Esophagus mucosa (tissue), 1 donor: ENCODE results near the gene DCAF17. TPM values are rescaled to one million over a fixed set of nuclear protein-coding genes. Genes with fewer than 3 reads are reported as not detected.
"Not testable (repeated sequence)": the region's sequence is repeated elsewhere in the genome, so short reads cannot be mapped to it uniquely, and the experiment has no call there.

ENCODE experiments used
- ATAC-seq: fragments of 200-7000 bp; cut with Tn5 transposase; one replicate; pipeline ENCODE4 v1.9.1; 2020
- total RNA-seq: library from RNA; stranded (reverse); gene quantifications from one replicate; pipeline ENCODE4 v1.2.4, GENCODE V29; 2023
- donor health status: DM: yes; HTN: yes; CAD: no.

DCAF17 gene
- total RNA-seq, 1 donor from 2014 or later: 9.4 TPM

DNA sequence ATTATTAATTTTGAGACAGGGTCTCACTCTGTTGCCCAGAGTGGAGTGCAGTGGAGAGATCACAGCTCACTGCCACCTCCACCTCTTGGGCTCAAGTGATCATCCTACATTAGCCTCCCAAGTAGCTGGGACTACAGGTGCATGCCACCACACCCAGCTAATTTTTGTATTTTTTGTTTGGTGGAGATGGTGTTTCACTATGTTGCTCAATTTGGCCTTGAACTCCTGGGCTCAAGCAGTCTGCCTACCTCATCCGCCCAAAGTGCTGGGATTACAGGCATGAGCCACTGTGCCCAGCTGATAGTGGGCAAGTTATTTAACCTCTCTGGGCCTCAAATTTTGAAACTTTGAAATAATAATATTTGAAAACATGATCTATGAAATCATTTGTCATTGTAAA, 26.5 kb downstream of the DCAF17 start:
- no peak for ATAC-seq

DNA sequence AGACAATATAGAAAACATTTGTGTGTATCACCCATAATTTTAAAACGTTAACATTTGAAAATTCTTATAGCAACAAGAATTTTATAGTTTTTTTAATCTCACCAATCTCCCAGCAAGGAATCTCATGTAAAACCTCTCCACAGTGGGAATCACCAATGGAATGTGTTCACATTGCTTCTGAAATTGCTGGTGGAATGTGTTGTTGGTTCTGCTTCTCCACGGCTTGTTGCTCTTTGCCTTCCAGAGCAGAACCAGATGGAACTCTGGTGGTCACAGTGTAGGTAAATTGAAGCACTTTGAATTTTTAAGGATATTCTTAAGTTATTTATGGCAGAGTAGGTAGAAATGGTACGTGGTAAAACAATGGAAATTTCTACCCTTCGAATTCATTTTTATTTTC, 35.1 kb downstream of the DCAF17 start:
- no peak for ATAC-seq

DNA sequence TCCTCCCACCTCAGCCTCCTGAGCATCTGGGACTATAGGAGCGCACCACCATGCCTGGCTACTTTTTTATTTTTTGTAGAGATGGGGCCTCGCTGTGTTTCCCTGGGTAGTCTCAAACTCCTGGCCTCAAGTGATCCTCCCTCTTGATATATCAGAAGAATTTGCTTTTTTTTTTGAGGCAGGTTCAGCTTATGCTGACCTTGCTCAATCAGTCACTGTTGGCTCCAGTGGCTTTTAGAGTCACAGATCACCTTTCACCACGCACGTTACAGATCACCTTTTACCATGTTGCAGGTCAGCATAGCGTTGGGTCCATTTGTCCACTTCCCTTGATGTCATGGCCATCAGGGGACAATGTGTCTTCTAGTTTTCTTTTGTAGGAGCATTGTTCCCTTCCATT, 36.1 kb downstream of the DCAF17 start:
- no peak for ATAC-seq

DNA sequence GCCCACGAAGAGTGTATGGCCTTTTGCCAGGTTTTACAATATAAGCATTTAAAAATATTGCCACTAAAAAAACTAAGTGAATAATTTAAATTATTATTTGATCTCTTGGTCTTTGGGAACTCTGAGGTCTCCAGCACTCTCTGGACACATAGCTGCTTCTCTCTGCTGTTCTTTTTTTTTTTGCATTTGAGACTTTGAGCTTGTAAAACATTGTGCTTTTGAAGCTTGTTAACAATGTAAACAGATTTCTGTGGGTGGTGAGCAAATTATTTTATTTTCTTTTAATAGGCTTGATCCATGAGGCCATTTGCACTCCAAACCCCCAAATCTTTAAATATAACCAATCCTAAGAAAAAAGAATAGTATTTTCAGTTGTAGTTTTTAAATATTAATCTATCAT, 42.0 kb downstream of the DCAF17 start:
- no peak for ATAC-seq

DNA sequence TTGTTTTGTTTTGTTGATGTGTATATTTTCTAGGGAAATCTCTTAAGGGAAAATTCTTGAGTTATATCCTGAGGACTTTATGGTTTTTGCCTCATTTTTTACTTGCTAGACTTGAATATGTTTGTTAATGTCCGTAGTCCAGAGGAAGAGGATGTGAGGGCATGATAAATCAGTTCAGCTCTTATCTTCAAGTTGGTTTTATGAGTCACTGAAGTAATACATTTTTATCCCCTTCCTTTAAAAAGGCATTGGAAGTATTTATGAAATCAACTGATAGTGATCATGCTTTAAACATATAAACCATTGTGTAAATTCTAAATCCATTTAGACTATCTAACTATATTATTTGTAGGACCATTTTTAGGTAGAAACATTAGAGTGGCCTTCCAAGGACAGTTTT, 44.3 kb downstream of the DCAF17 start:
- ATAC-seq: no peak

DNA sequence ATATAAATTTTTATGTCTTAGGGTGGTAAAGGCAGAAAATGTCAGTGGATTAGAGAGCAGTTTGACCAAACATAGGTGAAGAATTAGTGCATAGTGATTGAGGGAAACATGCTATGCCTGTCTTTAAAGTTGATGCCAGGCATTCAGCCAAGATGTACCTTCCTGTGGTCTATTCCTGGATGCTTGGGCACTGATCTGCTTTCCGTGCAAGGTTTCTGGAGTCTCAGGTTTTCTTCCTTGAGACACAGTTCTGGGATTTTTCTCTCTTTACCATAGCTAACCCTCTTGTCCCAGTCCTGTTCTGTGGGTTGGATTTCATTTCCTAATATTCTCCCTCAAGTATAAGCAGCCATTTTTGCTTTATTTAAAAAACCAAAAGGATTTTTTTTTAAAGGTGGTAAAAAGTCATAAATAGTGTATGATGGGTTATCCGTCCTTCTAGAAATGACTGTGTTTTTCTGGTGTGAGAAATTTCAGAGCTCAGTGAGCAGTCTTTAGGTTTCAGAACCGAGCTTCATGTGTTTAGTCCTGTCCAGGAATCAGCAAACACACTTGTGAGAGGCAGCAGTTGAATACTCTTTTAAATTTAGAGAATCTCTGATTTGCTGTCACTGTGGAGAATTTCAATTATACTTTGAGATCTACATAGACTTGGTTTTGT, 45.3 kb downstream of the DCAF17 start:
- no peak for ATAC-seq

DNA sequence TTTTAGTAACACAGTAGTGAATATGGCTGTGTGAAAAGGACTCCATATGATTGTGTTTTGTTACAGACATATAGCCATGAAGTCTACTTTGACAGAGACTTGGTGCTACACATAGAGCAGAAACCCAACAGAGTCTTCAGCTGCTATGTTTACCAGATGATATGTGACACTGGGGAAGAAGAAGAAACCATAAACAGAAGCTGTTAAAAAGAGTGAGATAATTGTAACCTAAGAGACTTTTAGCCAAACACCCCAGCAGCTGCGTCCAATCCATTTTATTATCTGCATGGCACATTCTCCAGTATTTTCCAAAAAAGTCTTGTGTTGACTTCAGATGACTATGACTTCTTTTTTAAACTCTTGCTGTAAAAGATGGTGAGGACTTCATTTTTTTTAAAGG, 46.9 kb downstream of the DCAF17 start:
- ATAC-seq: no peak

DNA sequence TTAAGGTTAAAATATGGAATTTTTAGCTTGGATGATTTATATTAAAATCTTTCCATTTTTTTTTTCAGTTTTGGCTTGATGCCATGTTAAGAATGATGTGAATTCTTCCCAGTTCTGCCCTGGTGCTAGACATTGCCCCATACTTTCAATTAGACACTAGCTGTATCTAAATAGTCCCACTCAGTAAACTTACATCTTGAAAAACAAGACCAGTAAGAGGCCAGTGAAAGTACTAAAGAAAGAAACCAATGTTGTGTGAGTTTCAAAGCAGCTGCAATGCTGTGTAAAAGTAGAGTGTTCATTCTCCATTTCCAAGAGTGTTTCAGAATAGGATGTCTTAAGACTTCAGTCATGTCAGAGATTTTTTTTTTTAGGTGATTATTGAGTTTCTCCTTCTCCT, 48.3 kb downstream of the DCAF17 start:
- no peak for ATAC-seq

DNA sequence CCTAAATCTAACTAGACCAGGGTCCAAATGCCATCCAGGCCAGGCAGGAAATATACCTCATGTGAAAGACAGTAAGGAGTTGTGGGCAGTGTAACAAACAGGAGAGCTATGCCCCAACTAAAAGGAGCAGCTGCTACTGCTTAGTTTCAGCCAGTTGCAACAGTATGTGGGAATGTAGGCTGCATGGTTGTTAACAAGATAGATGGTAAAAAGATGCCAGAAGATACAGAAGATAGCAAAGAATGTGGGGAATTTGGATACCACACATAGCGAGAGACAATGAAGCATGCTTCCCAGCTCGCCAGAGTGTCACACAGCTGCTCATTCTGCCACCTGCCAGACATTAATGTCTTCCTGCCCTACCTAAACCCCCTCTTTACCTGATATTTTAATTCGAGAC, 48.9 kb downstream of the DCAF17 start:
- no peak for ATAC-seq

DNA sequence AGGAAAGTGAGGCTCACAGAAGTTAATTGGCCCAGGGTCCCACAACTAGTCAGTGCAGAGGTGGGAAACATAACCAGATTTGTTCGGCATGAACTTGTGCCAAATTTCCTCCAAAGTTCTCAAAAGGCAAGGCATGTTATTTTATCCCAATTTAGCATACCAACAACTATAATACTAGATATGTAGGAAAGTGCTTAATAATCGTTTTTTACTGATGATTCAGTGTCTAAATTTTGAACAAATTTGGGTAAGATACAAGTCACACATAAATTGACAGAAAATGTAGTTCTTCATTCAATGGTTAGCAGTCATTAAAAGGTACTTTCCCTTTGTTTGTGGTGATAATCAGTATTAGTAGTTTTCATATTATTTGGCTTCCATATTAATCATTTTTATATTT, 49.8 kb downstream of the DCAF17 start:
- ATAC-seq: no peak

DNA sequence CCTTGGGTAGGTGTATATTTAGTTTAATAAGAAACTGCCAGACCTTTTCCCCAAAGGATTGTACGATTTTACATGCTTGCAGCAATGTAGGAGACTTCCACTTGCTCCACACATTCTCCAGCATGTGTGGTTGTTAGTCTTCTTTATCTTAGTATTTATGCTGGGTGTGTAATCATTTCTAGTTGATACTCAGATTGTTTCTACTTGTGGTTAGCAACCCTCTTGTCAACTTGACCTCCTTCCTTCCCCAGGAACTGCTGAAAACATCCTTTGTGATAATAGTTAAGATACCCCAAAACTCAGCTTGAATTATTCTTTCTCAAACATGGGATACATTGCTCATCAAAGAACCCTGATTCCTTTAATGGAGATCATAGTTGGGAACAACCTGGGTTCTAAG, 51.1 kb downstream of the DCAF17 start:
- no peak for ATAC-seq

DNA sequence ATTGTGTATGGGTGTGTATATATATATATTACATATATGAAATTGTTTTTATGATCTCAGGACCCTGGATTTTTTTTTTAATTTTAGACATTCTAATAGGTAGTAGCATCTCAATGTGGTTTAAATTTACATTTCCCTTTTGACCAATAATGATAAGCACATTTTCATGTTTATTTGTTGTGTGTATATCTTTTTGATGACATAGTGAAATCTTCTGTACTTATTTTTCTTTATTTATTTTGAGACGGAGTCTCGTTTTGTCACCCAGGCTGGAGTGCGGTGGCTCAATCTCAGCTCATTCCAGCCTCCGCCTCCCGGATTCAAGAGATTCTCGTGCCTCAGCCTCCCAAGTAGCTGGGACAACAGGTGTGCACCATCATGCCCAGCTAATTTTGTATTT, 53.2 kb downstream of the DCAF17 start:
- no peak for ATAC-seq

DNA sequence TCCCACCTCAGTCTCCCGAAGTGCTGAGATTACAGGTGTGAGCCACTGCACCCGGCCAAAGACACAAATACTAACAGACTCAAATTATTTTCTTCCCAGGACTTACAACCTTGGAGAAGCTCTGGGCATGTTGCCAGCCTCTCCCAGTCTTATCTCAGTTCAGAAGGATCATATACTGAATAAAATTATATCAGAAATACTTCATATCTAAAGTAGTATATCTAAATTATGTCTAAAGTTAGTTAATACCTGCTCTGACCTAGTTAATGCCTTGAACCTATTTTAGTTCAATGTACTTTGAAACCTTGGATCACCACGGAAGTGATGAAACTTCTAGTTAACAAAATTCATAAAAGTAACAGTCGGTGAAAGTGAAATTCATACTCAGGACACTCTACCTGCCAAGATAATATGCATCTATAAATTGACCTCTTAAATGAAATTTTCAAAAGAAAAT, 53.8 kb downstream of the DCAF17 start:
- ATAC-seq: no peak

DNA sequence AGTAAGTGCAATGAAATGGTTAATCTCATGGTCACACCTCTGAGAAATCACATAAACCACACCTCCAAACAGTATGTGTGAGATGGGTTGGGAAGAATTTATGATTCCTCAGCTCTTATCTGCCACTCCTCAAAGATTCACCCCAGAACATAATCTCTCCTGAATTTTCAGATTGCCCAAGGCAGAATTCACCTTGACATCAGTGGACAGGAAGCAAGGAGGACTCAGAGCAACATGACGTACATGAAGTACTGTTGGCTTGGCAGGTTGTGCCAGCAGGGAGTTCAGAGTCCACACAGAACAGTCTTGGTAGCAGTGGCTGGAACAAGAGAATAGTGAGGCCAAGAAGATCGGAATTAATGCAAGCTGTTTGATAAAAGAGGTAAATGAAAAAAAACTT, 56.6 kb downstream of the DCAF17 start:
- no peak for ATAC-seq

DNA sequence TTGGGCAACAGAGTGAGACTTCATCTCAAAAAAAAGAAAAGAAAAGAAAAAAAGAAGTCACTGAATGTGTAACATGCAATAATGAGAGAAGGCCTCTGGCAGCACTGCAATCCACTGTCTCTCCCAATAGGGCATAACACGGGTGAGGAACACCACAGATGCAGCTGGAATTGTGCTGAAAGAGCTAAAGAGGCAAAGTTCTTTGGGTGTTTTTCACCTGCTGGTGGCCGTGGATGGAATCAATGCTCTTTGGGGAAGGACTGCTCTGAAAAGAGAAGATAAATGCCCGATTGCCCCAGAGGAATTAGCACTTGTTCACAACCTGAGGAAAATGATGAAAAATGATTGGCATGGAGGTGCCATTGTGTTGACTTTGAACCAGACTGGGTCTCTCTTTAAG, 57.3 kb downstream of the DCAF17 start:
- no peak for ATAC-seq

DNA sequence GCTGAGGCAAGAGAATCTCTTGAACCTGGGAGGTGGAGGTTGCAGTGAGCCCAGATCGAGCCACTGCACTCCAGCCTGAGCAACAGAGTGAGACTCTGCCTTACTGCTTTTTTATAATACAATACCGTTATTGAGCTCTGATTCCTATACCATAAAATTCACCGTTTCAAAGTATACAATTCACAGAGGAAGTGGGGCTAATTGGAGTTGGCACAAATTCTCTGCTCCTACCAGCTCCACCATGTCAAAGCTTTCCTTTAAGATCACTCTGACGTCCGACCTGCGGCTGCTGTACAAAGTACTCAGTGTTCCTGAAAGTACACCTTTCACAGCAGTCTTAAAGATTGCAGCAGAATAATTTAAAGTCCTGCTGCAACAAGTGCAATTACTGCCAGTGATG, 58.6 kb downstream of the DCAF17 start:
- no peak for ATAC-seq

DNA sequence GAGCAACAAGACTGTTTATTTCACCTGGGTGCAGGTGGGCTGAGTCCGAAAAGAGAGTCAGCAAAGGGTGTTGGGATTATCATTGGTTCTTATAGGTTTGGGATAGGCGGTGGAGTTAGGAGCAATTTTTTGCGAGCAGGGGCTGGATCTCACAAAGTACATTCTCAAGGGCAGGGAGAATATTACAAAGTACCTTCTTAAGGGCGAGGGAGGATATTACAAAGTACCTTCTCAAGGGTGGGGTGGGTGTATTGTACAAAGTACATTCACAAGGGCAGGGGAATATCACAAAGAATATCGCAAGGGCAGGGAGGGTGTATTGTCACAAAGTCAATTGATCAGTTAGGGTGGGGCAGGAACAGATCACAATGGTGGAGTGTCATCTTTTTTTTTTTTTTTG, 63.6 kb downstream of the DCAF17 start:
- ATAC-seq: not testable (repeated sequence)

DNA sequence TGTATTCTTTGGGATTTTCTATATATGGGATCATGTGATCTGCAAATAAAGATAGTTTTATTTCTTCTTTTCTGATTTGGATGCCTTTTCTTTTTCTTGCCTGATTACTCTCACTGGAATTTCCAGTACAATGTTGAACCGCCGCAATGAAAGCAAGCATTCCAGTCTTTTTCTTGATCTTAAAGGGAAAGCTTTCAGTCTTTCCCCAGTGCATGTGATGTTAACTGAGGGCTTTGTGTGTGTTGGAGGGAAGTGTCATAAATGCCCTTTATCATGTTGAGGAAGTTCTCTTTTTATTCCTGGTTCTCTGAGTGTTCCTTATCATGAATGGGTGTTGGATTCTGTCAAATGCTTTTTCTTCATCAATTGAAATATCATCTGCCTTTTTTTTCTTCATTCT, 71.3 kb downstream of the DCAF17 start:
- ATAC-seq: no peak

DNA sequence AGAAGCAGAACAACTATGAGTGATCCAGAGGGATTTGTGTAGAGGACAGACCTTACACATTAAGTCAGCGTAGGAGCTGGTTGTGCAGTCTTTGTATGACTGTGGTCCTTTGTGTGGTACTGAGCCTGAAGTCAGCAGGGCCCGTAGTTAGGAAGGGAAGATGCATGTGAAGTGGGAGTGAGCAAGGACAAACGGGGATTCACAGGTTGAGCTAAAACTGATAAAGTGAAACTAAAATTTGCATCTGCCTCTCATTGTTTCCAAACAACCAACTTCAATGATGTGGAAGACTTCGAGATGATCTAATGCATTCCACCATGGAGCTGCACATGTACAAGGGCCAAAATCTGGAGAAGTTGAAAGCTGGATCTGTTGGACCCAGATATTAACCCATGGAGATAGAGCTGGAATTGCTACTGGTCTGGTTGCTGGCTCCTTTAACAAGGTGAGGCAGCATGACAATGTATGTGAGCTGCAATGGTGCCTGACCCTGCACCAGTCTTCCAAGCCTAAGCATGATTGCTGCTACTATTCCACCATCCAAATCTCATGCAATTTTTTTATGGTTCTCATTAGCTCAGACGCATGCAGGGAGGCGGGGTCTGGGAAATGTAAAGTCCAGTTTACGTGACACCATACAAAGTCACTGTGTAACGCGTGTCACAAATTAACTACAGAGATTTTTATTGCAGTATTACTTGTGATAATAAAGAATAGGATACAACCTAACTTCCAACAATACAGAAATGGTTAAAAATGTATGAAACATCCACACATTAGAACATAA, 76.1 kb downstream of the DCAF17 start:
- ATAC-seq: no peak

DNA sequence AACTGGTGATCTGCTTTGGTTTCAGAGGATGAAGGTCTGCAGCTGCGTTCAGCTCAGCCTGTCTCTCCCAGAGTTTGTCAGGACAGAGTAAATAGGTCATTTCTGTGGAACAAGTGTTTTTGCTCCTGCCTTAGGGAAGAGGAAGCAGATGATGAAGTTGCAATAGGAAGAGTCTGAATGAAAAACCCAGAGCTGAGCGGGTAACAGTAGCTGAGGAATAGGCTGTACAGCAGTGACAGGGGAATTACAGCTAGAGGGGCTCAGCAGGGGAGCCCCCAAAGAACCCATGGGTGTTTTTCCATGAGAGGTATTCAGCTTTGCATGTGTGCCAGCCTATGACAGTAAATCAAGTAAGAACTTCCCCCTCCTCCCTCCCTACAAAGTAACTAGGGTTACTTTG, 78.0 kb downstream of the DCAF17 start:
- no peak for ATAC-seq

DNA sequence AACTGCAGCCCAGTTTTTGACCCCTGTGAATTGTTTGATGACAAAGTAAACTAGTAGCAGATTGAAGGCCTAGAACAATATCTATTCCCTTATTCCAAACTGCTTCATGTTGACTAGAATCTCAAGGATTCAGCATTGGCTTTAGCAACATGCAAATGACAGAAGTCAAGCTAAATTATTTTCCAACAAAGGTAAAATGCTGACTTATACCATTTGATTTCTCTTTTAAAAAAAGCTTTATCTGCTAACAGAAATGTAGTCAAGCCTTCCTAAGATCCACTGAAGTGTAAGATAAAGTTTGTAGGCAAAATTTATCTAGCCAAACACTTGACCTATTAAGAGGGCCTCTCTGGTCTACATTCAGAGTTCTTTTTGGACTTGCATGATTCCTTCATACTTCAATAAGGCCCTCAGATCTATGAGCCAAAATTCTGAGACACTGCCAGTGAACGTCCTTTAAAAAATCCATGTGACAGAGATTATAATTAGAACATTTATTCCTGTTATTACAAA, 78.7 kb downstream of the DCAF17 start:
- no peak for ATAC-seq

DNA sequence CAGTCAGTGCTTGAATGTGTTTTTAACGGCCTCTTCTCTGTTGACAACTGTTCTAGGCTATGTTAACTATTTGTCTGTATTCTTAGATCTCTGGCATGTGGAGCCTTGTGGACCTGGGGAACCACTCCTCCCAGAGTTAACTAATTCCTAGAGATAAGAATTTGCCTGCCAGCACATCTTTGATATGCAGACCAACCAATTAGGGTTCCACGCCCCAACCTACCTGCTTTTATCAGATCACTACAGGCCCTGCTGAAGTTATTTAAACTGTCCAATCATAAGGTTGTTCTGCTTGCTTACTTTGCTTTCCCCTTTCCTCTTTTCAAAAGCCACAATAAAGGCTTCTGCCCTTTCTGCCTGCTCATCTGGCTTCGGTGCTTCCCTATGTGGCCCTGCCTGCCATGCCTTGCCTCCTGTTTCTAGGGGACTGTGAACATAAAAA, 79.7 kb downstream of the DCAF17 start:
- ATAC-seq: no peak

DNA sequence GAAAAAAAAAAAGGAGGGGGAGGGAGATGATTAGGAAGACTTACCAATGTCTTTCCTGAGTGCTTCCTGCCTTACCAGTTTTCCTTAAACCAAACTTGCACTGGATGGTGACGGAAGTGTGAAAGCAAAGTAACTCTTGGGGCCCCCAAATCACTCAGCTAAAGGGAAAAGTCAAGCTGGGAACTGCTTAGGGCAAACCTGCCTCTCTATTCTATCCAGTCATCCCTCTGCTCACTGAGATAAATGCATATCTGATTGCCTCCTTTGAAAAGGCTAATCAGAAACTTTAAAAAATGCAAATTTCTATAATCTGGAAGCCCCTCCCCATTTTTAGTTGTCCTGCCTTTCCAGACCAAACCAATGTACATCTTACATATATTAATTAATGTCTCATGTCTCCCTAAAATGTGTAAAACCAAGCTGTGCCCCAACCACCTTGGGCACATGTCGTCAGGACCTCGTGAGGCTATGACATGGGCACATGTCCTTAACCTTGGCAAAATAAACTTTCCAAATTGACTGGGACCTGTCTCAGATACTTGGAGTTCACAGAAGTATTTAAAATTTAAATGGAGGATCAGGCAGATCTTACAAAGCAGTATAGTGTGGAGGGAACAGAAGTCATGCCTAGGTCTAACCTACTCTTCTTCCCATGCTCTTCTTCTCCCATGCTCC, 81.0 kb downstream of the DCAF17 start:
- no peak for ATAC-seq
